IMR-90 (cell line): ENCODE measurements around the gene CAPS. TPM values are rescaled to one million over a fixed set of nuclear protein-coding genes. Genes with fewer than 3 reads are reported as not detected.

ENCODE experiments used
- ATAC-seq: fragments of 200-7000 bp; cut with Tn5 transposase; 2 replicates; pipeline ENCODE4 v1.9.1; 2020; ENCODE audit warnings: low read depth, mild to moderate bottlenecking, moderate library complexity
- BruUV-seq: library from RNA; stranded (reverse); fragments of 400-500 nt; replicated peaks from 2 replicates; lab custom pipeline; 2021; lab: Mats Ljungman, UMichigan
- CTCF ChIA-PET: fragments of 300-600 bp; formaldehyde crosslinking; extraction: SDS; loops from one replicate; lab custom pipeline; 2021; ENCODE audit warnings: antibody characterized with exemption; lab: Yijun Ruan, JAX
- POLR2A ChIA-PET: fragments of 300-600 bp; sonication (Branson Sonifier 250); formaldehyde crosslinking; loops from one replicate; lab custom pipeline; 2022; ENCODE audit warnings: antibody characterized with exemption; ENCODE audit not compliant: unreplicated experiment; lab: Charles Lee
- DNase-seq: peaks from one replicate; pipeline ENCODE4 v3.0.0; 2013
- H2AFZ ChIP-seq: replicated peaks from 2 replicates; pipeline ENCODE3; 2013; ENCODE audit warnings: low read length, mild to moderate bottlenecking; ENCODE audit not compliant: poor library complexity
- H2AK5ac ChIP-seq: 2 replicates; pipeline ENCODE4 v1.6.1; 2013; ENCODE audit warnings: low read depth, low read length, inconsistent platforms
- H2AK9ac ChIP-seq: replicated peaks from 2 replicates; pipeline ENCODE3; 2013; ENCODE audit warnings: mild to moderate bottlenecking, low read depth, low read length, moderate library complexity; ENCODE audit not compliant: poor library complexity
- H2BK120ac ChIP-seq: 2 replicates; pipeline ENCODE4 v1.6.1; 2013; ENCODE audit warnings: low read depth, low read length, inconsistent platforms
- H2BK15ac ChIP-seq: 3 replicates; pipeline ENCODE4 v1.6.1; 2013; ENCODE audit warnings: low read depth, low read length, inconsistent platforms
- H2BK20ac ChIP-seq: 2 replicates; pipeline ENCODE4 v1.6.1; 2013; ENCODE audit warnings: low read depth, mild to moderate bottlenecking, inconsistent platforms, low read length, moderate library complexity
- H2BK5ac ChIP-seq: 2 replicates; pipeline ENCODE4 v1.6.1; 2013; ENCODE audit warnings: mild to moderate bottlenecking, low read depth, low read length, inconsistent platforms; ENCODE audit not compliant: poor library complexity, severe bottlenecking
- H3K14ac ChIP-seq: replicated peaks from 2 replicates; pipeline ENCODE4 v1.6.1; 2013; ENCODE audit warnings: low read depth, low read length, inconsistent platforms
- H3K18ac ChIP-seq: 2 replicates; pipeline ENCODE4 v1.6.1; 2013; ENCODE audit warnings: low read depth, low read length, control low read depth
- H3K23ac ChIP-seq: 2 replicates; pipeline ENCODE4 v1.6.1; 2013; ENCODE audit warnings: low read depth, low read length, inconsistent platforms
- H3K27ac ChIP-seq: 2 replicates; pipeline ENCODE4 v1.5.1; 2013; ENCODE audit warnings: mild to moderate bottlenecking, control low read depth, low read length; ENCODE audit not compliant: insufficient read depth
- H3K27me3 ChIP-seq: 2 replicates; pipeline ENCODE4 v1.6.1; 2013; ENCODE audit warnings: low read length; ENCODE audit not compliant: control insufficient read depth, insufficient read depth
- H3K36me3 ChIP-seq: 2 replicates; pipeline ENCODE4 v1.6.1; 2013; ENCODE audit warnings: low read length, mixed read lengths; ENCODE audit not compliant: control insufficient read depth, insufficient read depth
- H3K4ac ChIP-seq: 2 replicates; pipeline ENCODE4 v1.6.1; 2013; ENCODE audit warnings: low read depth, low read length, inconsistent platforms
- H3K4me1 ChIP-seq: 2 replicates; pipeline ENCODE4 v1.6.1; 2013; ENCODE audit warnings: low read length, mixed read lengths; ENCODE audit not compliant: control insufficient read depth, insufficient read depth
- H3K4me2 ChIP-seq: 2 replicates; pipeline ENCODE4 v1.6.1; 2013; ENCODE audit warnings: low read depth, mild to moderate bottlenecking, control low read depth, low read length, moderate library complexity
- H3K4me3 ChIP-seq: 2 replicates; pipeline ENCODE4 v1.5.1; 2013; ENCODE audit warnings: low read depth, mild to moderate bottlenecking, control low read depth, low read length, moderate library complexity; ENCODE audit not compliant: insufficient read depth
- H3K56ac ChIP-seq: 2 replicates; pipeline ENCODE4 v1.6.1; 2013; ENCODE audit warnings: low read length, inconsistent platforms; ENCODE audit not compliant: insufficient read depth; ENCODE audit errors: extremely low read depth
- H3K79me1 ChIP-seq, 2 experiments: 2 replicates each; pipeline ENCODE4 v1.6.1; 2013; ENCODE audit warnings: low read length in 2 of 2, inconsistent platforms in 1 of 2, low read depth in 1 of 2
- H3K9ac ChIP-seq: 2 replicates; pipeline ENCODE4 v1.6.1; 2013; ENCODE audit warnings: low read depth, low read length, control low read depth
- H3K9me1 ChIP-seq: 2 replicates; pipeline ENCODE4 v1.6.1; 2013; ENCODE audit warnings: low read length, inconsistent platforms; ENCODE audit not compliant: insufficient read depth
- H3K9me3 ChIP-seq: 2 replicates; pipeline ENCODE4 v1.6.1; 2013; ENCODE audit warnings: low read length; ENCODE audit not compliant: control insufficient read depth, insufficient read depth
- H4K20me1 ChIP-seq: 2 replicates; pipeline ENCODE4 v1.6.1; 2013; ENCODE audit warnings: low read length, inconsistent platforms; ENCODE audit not compliant: insufficient read depth
- H4K5ac ChIP-seq: 2 replicates; pipeline ENCODE4 v1.6.1; 2013; ENCODE audit warnings: mild to moderate bottlenecking, low read depth, low read length, control low read depth
- H4K8ac ChIP-seq, 2 experiments: 2 replicates each; pipeline ENCODE4 v1.6.1; 2013; ENCODE audit warnings: low read depth in 2 of 2, low read length in 2 of 2, control low read depth in 1 of 2, inconsistent platforms in 1 of 2
- H4K91ac ChIP-seq: 2 replicates; pipeline ENCODE4 v1.6.1; 2013; ENCODE audit warnings: low read depth, low read length, inconsistent platforms; ENCODE audit not compliant: insufficient read depth
- BHLHE40 ChIP-seq: fragments of 150-350 bp; IDR thresholded peaks from 2 replicates; pipeline ENCODE4 v1.6.1; 2016; ENCODE audit warnings: mild to moderate bottlenecking, low read depth, low read length
- CEBPB ChIP-seq: IDR thresholded peaks from 2 replicates; pipeline ENCODE4 v1.6.1; 2012; ENCODE audit warnings: low read depth, low read length, improper control_type of control experiment
- CHD1 ChIP-seq: IDR thresholded peaks from 2 replicates; pipeline ENCODE4 v1.6.1; 2012; ENCODE audit warnings: low read depth, low read length, improper control_type of control experiment
- FOS ChIP-seq: fragments of 150-350 bp; IDR thresholded peaks from 2 replicates; pipeline ENCODE4 v1.6.1; 2016; ENCODE audit warnings: low read depth, low read length
- MAFK ChIP-seq: IDR thresholded peaks from 2 replicates; pipeline ENCODE4 v1.6.1; 2012; ENCODE audit warnings: low read depth, low read length, improper control_type of control experiment
- MXI1 ChIP-seq: IDR thresholded peaks from 2 replicates; pipeline ENCODE4 v1.6.1; 2012; ENCODE audit warnings: low read depth, mild to moderate bottlenecking, low read length, moderate library complexity, borderline replicate concordance
- NFE2L2 ChIP-seq: fragments of 150-350 bp; IDR thresholded peaks from 2 replicates; pipeline ENCODE4 v1.6.1; 2016; ENCODE audit warnings: low read depth, mild to moderate bottlenecking, low read length
- RCOR1 ChIP-seq: IDR thresholded peaks from 2 replicates; pipeline ENCODE4 v1.6.1; 2012; ENCODE audit warnings: mild to moderate bottlenecking, low read length, improper control_type of control experiment; ENCODE audit not compliant: insufficient replicate concordance
- RFX5 ChIP-seq: IDR thresholded peaks from 2 replicates; pipeline ENCODE4 v1.8.0; 2012; ENCODE audit warnings: low read depth, mild to moderate bottlenecking, low read length, moderate library complexity
- SMC3 ChIP-seq: fragments of 150-350 bp; IDR thresholded peaks from 2 replicates; pipeline ENCODE4 v1.6.1; 2016; ENCODE audit warnings: low read depth, mild to moderate bottlenecking, antibody characterized with exemption, low read length, moderate library complexity
- WGBS, 2 experiments: methylation state at CpG; one replicate each; pipeline versions ENCODE4 v1.1.5 to v1.1.7; 2013; ENCODE audit warnings: missing lambda C conversion rate in 2 of 2; ENCODE audit not compliant: insufficient read length in 1 of 2; ENCODE audit errors: extremely low coverage in 2 of 2; 5-methylcytosine and 5-hydroxymethylcytosine counted together
- dilution Hi-C: fragments of 300-500 bp; cut with HindIII; formaldehyde crosslinking; loops from one replicate; pipeline ENCODE4 v1.14.3; 2018; ENCODE audit warnings: low sequenced_read_pairs; ENCODE audit not compliant: unreplicated experiment
- in situ Hi-C: fragments of 300-500 bp; cut with MboI; formaldehyde crosslinking; loops from 3 replicates; pipeline ENCODE4 v1.14.3; 2019; ENCODE audit warnings: low sequenced_read_pairs, inconsistent platforms, mixed read lengths
- intact Hi-C: fragments of 100-400 bp; cut with micrococcal nuclease; formaldehyde crosslinking; loops from 2 replicates; pipeline ENCODE4 v1.10.0; 2022
- polyA plus RNA-seq, 3 experiments: library from polyadenylated mRNA; depleted of rRNA; stranded (reverse); fragments of >200 nt; gene quantifications; 2 replicates each; pipeline ENCODE4 v1.2.3, GENCODE V29; 2012; ENCODE audit warnings: low replicate concordance in 1 of 3
- total RNA-seq: library from RNA; depleted of rRNA; stranded (reverse); fragments of >200 nt; gene quantifications from 2 replicates; pipeline ENCODE4 v1.2.3, GENCODE V29; 2012
- TF ChIP-seq, protein P1 (sequence below): fragments of 150-350 bp; IDR thresholded peaks from 2 replicates; pipeline ENCODE4 v1.6.1; 2017; ENCODE audit warnings: mild to moderate bottlenecking, antibody characterized with exemption, low read length, low read depth
- TF ChIP-seq, protein P2 (sequence below): conservative IDR thresholded peaks from 2 replicates; pipeline ENCODE4 v1.5.1; 2012; ENCODE audit warnings: mild to moderate bottlenecking, low read depth, low read length, improper control_type of control experiment

The CAPS gene
- total and polyA plus RNA-seq, 2 of the 4 experiments (the other 2 are of a cell fraction): 0.54 to 4.9 TPM

DNA sequence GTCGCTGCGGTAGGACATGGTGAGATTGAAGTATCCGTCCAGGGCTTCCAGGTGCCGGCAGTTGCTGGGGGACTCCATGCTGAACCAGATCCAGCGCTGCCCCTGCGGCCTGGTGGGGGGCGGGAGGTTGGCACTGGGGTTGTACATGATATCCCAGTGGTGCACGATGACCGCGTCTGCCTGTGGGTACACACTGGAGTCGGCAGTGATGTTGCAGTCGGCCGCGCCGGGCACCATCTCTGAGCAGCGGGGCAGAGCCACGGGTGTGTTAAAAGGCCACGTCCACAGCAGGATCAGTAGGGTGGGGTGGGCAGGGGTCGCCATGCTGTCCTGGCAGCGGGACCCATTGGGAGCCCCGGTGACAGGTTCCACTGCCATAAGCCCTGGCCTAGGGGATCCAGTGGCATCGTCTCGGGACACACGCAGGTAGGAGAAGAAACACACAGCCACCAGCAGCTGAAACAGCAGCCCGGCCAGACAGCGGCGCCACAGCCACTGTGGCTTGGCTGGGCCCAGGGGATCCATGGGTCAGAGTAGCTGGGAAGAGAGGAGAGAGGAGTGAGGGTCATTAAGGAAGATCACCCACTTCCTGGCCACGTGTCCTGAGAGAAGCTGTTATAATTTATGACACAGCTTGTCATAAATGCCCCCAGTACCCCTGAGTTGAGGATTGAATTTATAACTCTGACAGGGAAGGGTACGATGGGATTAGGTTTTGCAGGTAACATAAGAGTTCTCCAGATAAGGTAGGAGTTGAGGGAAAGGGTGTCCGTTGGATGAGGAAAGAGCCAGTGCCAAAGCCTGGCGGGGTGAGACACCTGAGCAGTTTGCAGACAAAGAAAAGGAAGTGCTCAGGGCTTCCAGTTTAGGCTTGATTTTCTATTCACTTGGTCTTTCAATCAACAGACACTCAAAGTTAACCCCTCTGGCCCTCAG, 46.6 kb upstream of the CAPS start:
- Histone ChIP-seq H4K91ac (no peak overlapping the region), H2AK9ac (no peak overlapping the region), H2AK5ac (no peak overlapping the region), H3K56ac (no peak overlapping the region), H3K9ac (no peak overlapping the region), H2BK15ac (no peak overlapping the region), H3K4me1 (peaks cover 2% of the 10 kb centered on the region; the same call in 1 of the 2 replicates), H3K23ac (no peak overlapping the region), H2BK120ac (no peak overlapping the region), H4K20me1 (no peaks in the 10 kb centered on the region), H2BK5ac (no peak overlapping the region), H2BK20ac (no peak overlapping the region), H3K4me2 (no peak overlapping the region), H4K8ac (no peak overlapping the region), H3K9me1 (no peaks in the 10 kb centered on the region), H3K18ac (no peak overlapping the region), H3K4ac (no peak overlapping the region), H2AFZ (no peak overlapping the region), H3K27ac (no peak overlapping the region), H3K27me3 (peaks cover 15% of the 10 kb centered on the region), H3K4me3 (no peak overlapping the region), H4K5ac (no peak overlapping the region), H3K9me3 (no peaks in the 10 kb centered on the region), H3K36me3 (no peaks in the 10 kb centered on the region), H3K14ac (no peak overlapping the region), H3K79me1 (no peaks in the 10 kb centered on the region)
- WGBS, 2 experiments: 74% methylated on average over 11 of the region's 31 CpGs; no CpG with 5 or more reads in 1 of the 2 experiments
- in situ Hi-C loops (no loop called here), intact Hi-C loops (no loop called here), dilution Hi-C loops (no loop called here)
- ATAC-seq (no peak), DNase-seq (no peak)
- POLR2A ChIA-PET: no interaction called here
- no TSS peak for BruUV-seq
- TF ChIP-seq CHD1 (no peak), RFX5 (no peak), BHLHE40 (no peak), RCOR1 (no peak), MXI1 (no peak), SMC3 (no peak), CEBPB (no peak), FOS (no peak), MAFK (no peak), NFE2L2 (no peak)
- TF ChIP-seq, protein P1, sequence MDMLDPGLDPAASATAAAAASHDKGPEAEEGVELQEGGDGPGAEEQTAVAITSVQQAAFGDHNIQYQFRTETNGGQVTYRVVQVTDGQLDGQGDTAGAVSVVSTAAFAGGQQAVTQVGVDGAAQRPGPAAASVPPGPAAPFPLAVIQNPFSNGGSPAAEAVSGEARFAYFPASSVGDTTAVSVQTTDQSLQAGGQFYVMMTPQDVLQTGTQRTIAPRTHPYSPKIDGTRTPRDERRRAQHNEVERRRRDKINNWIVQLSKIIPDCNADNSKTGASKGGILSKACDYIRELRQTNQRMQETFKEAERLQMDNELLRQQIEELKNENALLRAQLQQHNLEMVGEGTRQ: no peak
- TF ChIP-seq, protein P2, sequence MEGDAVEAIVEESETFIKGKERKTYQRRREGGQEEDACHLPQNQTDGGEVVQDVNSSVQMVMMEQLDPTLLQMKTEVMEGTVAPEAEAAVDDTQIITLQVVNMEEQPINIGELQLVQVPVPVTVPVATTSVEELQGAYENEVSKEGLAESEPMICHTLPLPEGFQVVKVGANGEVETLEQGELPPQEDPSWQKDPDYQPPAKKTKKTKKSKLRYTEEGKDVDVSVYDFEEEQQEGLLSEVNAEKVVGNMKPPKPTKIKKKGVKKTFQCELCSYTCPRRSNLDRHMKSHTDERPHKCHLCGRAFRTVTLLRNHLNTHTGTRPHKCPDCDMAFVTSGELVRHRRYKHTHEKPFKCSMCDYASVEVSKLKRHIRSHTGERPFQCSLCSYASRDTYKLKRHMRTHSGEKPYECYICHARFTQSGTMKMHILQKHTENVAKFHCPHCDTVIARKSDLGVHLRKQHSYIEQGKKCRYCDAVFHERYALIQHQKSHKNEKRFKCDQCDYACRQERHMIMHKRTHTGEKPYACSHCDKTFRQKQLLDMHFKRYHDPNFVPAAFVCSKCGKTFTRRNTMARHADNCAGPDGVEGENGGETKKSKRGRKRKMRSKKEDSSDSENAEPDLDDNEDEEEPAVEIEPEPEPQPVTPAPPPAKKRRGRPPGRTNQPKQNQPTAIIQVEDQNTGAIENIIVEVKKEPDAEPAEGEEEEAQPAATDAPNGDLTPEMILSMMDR: no peak
- CTCF ChIA-PET: no interaction called here
